Left colon (tissue), 2 donors: ENCODE results near the gene MED16. TPM values are rescaled to one million over a fixed set of nuclear protein-coding genes. Genes with fewer than 3 reads are reported as not detected.

Experiments
- ATAC-seq: fragments of 200-7000 bp; cut with Tn5 transposase; one replicate; pipeline ENCODE4 v1.9.1; 2020; ENCODE audit warnings: mild to moderate bottlenecking, moderate library complexity
- DNase-seq, 2 donors: peaks; one replicate each; pipeline ENCODE4 v3.0.0-alpha.2; 2020
- intact Hi-C, 2 donors: fragments of 100-400 bp; cut with DNase I in 1 of 2; cut with micrococcal nuclease in 1 of 2; formaldehyde crosslinking; loops; one replicate each; pipeline versions ENCODE4 v1.11.2 to v1.14.0; 2022; cut with DNase I, micrococcal nuclease
- total RNA-seq, 2 donors: library from RNA; stranded (reverse); fragmentation: NEBNext Ultra II Directional; extraction: Animal tissue kit (Norgen Biotek cat#: 25700); gene quantifications; one replicate each; pipeline ENCODE4 v1.2.1, GENCODE V29; 2021
- donor health status: DM: no; HTN: no; CAD: no.
- donor health status: DM: yes; HTN: yes; CAD: no.

Gene MED16
- total RNA-seq, 2 donors from 2014 or later, result 63.1 to 70.6 TPM

DNA sequence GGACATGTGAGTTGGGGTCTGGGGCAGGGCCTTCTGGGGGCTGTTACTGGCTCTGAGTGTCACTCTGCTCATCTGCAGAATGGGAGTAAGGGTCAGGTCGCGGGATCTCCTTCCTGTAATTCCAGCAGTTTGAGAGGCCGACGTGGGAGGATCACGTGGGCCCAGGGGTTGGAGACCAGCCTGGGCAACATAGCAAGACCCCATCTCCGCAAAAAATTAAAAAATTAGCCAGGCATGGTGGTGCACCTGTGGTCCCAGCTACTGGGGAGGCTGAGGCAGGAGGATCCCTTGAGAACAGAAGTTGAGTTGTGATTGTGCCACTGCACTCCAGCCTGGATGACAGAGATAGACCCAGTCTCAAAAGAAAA, 36.9 kb upstream of the MED16 start:
- no peak for DNase-seq
- intact Hi-C loops, result no loop called here

DNA sequence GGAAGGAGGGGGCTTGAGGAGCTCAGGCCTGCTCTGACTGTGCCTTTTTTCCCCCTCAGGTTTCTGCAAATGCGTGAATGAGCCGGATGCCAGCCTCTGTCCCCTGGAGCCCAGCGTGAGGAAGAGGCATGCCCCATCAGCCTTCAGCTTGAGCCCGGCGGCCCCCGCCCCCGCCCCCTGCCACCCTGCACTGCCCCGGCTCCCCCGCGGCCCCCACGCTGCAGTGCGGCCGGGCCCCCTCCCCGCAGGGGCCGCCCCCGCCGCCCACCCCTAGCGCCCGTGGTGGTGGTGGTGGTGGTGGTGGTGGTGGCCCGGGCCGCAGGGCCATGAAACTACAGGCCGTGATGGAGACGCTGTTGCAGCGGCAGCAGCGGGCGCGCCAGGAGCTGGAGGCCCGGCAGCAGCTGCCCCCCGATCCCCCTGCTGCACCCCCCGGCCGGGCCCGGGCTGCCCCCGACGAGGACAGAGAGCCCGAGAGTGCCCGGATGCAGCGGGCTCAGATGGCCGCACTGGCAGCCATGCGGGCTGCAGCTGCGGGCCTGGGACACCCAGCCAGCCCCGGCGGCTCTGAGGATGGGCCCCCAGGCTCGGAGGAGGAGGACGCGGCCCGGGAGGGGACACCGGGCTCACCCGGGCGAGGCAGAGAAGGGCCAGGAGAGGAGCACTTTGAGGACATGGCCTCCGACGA, 36.4 kb upstream of the MED16 start:
- intact Hi-C loops, result no loop called here
- no peak for DNase-seq
- ATAC-seq, result no peak

More for the DNA sequence above, 36.9 kb upstream of the MED16 start:
- ATAC-seq, result no peak

DNA sequence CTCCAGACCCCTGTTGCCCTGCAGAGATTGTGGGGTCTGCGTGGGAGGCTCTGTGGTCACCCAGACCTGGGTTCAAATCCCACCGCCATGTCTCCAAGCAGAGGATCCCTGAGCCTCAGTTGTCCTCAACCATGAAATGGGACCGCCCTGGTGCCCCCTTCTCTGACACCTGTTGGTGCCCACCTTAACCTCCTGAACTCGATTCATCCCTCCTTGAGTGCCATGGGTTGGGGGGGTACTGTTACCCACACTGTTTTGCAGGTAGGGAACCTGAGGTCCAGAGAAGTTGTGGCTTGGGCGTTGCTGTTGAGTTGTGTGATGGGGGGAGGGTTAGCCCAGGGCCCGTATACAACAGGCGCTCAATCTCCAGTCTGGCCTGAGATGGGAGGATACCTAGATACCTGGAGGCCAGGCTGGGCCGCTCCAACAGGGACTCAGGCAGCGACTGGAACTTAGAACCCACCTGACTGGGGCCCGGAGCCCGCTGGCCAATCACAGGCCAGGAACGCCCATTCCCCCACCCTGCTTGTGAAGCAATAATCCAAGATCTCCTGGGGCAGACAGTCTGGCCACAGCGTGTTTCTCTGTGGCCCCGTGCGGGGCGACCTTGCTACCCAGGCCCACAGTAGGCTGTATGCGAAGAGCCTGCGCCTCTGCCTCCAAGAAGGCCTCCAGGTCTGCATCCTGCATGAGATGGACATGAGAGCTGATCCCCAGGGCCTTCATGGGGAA, 35.6 kb upstream of the MED16 start:
- no peak for ATAC-seq
- DNase-seq, result no peak
- intact Hi-C loops, result no loop called here

DNA sequence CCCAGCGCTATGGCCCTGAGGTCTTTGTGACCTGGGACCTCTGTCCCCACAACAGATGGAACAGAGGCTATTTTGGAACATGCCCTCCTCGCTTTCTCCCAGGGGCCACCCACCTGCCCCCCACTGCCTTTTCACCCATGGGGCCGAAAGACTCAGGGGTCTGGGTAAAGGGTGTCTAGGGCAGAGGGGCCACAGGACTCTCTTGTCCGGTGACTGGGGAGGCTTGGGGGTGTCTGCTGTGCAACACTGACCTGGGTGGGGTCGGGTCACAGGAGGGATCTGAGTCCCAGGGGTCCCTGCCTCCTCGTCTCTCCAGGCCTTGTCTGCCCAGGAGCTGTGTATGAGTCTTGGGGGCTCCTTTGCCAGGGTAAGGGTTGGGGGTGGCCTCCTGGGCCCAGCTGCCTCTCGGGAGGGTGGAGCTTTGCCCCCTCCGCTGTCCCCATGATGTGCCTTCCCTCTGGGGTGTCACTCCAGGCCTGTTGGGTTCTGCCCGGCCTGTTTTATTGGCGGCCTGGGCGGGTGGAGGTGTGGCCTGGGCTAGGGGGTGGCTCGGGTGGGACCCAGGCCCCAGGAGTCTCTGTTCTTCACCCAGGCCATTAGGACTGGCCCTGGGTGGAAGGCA, 34.9 kb upstream of the MED16 start:
- intact Hi-C loops, result no loop called here
- DNase-seq (no peak), ATAC-seq (no peak)

DNA sequence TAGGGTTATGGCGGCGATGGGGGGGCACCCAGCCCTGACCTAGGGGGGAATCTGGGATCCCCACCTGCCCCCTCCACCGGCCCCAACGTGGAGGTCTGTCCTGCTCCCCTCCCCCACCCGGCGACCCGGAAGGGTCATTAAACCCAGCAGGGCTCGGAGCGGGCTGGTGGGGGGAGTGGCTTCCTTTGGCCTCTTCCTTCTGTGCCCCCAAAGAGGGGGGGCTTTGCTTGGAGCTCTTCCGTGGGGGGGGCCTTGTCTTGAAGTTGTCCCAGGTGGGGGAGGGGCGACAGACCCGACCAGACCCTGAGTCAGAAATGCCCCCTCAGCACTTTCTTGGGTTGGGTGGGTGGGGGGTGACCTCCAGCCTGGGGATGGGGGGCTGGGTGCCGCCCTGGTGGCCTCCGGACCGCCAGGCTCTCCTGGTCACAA, 34.4 kb upstream of the MED16 start:
- ATAC-seq (no peak), DNase-seq (peak in 1 of 2 donors; percentile 55)
- intact Hi-C loops, result no loop called here

DNA sequence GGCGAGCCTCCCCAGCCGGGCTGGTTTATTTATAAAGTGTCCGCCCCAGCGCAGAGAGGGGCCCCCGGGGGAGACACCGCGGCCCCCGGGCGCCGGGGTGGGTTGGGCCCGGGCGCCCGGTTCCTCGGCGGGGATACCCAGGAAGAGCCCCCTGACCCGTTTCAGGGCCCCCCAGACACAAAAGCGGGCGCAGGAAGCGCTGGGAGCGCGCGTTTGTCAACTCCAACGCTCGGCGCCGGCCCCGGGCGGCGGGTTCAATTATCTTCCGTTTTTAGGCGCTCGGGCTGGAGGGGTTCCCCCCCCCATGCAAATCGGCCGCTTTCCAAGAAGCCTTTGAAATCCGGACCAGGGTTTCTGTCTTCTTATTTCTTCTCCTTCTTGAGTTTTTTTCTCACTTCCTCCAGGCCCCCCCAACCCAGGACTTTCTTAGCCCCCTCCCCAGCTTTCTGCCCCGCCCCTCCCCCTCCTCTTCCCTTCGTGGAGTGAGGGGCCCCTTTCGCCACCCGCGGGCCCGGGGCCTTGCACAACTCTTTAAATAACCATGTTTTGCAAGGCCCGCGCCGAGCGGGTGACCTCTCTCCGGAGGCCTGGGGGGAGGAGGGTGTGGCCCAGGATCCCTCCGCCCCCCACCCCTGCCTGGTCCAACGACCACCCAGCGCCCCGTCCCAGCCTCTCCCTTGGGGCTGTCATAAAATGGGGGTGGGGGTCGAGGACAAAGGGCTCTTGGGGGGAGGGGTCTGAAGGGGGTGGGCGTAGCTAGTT, 33.8 kb upstream of the MED16 start:
- peak; percentile 72 to 77 for DNase-seq
- ATAC-seq, result peak; percentile 9
- intact Hi-C loops, result no loop called here

DNA sequence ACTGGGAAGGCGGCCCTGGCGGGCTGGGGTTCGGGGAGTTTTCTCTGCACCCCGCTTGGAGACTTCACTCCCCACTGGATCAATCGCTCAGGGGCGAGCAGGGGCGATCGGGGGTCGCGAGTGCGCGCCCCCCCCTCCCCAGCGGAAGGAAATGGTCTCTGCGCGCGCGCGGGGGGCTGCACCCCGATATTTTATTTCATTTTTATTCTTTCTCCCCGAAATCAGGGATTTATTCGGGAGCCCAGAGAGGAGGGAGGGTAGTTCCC, 33.3 kb upstream of the MED16 start:
- no peak for ATAC-seq
- intact Hi-C loops, result no loop called here
- no peak for DNase-seq

DNA sequence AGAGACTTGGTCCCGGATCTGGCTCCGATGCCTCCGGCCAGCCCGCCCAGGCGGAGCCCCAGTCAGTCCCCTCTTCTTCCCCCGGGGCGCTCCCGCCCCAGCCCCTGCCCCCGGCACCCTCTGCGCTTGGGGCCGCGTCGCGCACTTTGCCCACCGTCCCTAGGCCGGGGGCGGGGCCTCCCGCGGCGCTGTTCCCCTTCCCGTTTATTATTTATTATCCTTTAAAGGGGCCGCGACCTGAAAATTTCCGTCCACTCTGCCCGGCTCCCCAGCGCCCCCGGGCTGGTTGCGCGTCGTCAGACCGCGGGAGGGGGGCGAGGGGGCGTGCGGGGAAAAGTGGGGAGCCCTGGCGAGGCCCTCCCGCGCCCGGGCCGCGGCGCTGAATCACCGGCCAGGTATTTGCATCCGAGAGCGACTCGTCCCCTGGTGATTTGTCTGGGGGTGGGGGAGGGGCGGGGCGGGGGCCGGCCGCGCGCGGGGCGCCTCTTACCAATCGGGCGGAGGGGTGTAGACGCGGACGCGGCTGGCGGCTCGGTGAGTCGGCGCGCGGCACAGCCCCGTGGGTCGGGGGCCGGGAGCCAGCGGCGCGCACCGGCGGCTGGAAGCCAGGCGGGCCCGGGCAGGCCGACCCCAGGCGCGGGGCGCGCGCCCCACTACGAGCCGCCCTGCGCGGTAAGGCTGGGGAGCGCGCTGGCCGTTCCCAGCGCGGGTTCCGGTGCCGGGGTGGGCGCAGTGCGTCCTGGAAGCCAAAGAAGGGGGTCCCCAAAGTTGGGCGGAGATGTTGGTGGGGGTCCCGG, 32.7 kb upstream of the MED16 start, which contains the start of gene ARID3A:
ARID3A (plus strand) TSS at position 510 of the 797 bp plus-strand sequence. CDS start 3,494 bp downstream, outside the sequence.
- DNase-seq (peak; percentile 71 to 83), ATAC-seq (peak; percentile 82)
- intact Hi-C loops, result no loop called here

DNA sequence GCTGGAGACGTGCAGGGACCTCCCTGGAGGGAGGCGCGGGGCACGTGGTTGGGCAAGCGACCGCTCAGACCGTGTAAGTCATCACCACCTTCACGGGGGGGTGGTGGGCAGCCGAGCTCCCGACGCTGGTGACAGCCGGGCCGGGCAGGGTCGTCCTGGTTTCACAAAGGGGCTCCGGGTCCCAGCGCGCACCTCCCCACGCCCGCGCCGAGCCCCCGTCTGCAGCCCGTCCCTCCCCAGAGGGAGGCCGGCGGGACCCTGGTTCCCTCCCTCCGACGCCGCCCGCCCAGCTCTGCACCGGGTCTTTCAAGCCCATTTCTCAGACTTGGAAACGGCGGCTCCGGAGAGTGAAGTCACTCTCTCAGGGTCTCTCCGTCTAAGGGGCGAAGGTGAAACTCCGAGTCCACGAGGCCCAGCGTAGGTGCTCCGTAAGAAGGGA, 32.1 kb upstream of the MED16 start:
- ATAC-seq (peak; percentile 62), DNase-seq (peak; percentile 52 to 62)
- intact Hi-C loops, result no loop called here

DNA sequence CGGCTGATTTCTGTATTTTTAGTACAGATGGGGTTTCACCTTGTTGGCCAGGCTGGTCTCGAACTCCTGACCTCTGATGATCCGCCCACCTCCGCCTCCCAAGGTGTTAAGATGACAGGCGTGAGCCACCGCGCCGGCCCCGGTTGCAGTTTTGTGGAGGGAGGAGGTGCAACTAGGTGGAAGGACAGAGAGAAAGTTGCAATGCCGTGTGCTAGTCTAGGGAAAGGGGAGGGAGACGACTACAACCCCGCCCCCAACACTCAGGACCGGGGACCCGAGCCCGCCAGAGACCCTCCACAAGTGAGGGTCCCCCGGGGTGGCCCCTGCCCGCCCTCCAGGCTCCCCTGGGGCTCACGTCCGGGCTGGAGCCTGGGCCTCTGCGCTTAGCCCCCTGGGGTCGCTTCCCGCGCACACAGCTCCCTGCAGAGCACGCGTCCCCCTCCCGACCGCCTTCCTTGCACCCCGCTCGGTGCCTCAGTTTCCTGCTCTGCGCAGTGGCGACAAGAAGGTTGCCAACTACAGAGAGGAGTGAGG, 31.6 kb upstream of the MED16 start:
- intact Hi-C loops, result loop anchor here (5.0 kb wide), 2 partner anchors 58 to 152 kb away; partner anchors contain the start of gene WDR18 (in 2 of the 2)
- DNase-seq, result peak in 1 of 2 donors; percentile 46
- ATAC-seq, result no peak

DNA sequence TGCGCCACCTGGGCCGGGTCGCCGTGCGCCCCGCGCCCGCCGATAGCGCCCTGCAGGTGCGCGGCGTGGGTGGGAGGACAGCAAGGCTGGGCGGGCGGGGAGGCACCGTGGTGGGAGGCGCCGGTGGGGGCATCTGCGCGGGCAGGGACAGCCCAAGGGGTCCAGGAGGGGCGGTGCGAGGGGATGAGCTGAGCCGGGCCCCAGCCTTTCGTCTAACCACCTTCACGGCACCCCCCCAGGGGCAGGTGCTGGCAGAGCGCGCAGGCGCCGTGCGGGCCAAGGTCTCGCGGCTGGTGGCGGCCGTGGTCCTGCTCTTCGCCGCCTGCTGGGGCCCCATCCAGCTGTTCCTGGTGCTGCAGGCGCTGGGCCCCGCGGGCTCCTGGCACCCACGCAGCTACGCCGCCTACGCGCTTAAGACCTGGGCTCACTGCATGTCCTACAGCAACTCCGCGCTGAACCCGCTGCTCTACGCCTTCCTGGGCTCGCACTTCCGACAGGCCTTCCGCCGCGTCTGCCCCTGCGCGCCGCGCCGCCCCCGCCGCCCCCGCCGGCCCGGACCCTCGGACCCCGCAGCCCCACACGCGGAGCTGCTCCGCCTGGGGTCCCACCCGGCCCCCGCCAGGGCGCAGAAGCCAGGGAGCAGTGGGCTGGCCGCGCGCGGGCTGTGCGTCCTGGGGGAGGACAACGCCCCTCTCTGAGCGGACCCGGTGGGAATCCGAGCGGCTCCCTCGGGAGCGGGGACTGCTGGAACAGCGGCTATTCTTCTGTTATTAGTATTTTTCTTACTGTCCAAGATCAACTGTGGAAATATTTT, 27.3 kb upstream of the MED16 start:
- DNase-seq (peak in 1 of 2 donors; percentile 36), ATAC-seq (peak; percentile 12)
- intact Hi-C loops, result loop anchor here (2.0 to 5.0 kb wide), 3 partner anchors 57 to 148 kb away; partner anchors contain the start of gene WDR18 (in 2 of the 2)

DNA sequence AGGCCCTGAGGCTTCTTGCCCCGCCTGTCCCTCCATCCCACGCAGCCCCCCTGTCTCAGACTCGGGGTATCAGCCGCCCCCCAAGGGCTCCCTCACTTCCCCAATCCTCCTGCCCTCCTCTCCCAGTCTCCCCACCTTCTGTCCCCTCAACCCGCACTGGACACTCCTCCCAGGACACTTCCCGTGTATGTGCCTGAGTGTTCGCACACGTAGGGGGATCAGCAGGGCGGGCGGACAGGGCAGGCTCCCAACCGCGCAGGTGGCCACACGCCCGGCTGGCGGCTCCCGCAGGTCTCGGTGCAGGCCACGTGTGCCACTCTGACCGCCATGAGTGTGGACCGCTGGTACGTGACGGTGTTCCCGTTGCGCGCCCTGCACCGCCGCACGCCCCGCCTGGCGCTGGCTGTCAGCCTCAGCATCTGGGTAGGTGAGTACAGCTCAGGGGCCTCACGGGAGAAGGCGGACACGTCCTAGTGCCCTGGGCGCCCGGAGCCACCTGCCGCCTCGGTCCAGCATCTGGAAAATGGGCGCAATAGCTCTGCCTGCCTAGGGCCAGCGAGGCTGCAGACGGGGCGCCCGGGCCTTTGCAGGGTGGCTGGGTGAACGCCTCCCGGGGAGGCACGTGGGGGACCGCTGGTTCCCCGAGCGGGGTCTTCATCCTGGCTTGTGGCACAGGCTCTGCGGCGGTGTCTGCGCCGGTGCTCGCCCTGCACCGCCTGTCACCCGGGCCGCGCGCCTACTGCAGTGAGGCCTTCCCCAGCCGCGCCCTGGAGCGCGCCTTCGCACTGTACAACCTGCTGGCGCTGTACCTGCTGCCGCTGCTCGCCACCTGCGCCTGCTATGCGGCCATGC, 26.4 kb upstream of the MED16 start:
- peak; percentile 60 for ATAC-seq
- intact Hi-C loops, result loop anchor here (2.0 to 5.0 kb wide), 4 partner anchors 57 to 147 kb away; partner anchors contain the start of gene WDR18 (in 2 of the 2)
- DNase-seq, result peak in 1 of 2 donors; percentile 60

DNA sequence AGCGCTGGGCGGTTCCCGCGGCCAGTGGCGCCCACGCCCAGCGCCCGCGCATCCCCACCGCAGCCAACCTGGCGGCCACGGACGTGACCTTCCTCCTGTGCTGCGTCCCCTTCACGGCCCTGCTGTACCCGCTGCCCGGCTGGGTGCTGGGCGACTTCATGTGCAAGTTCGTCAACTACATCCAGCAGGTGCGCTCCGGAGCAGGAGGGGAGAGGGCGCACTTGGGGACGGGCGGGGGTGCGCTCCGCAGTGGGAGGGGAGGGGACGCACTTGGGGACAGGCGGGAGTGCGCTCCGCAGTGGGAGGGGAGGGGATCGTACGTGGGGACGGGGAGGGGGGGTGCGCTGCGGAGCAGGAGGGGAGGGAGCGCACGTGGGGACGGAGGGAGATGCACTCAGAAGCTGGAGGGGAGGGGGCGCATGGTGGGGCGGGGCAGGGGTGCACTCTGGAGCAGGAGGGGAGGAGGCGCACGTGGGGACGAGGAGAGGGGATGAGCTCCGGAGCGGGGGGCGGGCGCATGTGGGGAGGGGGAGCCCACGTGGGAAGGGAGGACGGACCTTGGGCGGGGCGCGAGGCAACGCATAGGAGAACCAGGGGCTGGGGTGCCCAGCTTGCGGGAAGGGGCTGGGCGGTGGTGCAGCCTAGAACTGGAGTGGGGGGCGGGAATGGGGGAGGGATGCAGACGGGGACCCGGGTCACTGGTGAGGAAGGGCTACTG, 25.7 kb upstream of the MED16 start:
- ATAC-seq, result no peak
- intact Hi-C loops, result loop anchor here in 1 of 2 donors (5.0 kb wide), 1 partner anchor 56 kb away; no protein-coding TSS in a partner anchor

DNA sequence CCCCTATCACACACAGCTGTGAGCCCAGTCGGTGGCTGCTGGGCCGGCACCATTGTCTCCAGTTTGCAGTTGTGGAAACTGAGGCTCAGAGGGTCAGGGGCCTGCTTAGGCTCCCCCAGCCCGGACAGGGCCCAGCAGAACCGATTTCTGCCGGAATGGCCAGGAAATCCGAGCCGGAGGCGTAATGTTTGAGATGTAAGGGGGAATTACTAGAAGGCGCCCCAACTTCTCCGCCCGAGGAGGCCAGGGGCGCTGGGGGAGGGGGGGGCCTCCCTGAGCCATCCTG, 25.1 kb upstream of the MED16 start:
- intact Hi-C loops, result loop anchor here in 1 of 2 donors (5.0 kb wide), 1 partner anchor 56 kb away; no protein-coding TSS in a partner anchor
- ATAC-seq (no peak), DNase-seq (no peak)

More for the DNA sequence above, 25.7 kb upstream of the MED16 start:
- peak in 1 of 2 donors; percentile 30 for DNase-seq

DNA sequence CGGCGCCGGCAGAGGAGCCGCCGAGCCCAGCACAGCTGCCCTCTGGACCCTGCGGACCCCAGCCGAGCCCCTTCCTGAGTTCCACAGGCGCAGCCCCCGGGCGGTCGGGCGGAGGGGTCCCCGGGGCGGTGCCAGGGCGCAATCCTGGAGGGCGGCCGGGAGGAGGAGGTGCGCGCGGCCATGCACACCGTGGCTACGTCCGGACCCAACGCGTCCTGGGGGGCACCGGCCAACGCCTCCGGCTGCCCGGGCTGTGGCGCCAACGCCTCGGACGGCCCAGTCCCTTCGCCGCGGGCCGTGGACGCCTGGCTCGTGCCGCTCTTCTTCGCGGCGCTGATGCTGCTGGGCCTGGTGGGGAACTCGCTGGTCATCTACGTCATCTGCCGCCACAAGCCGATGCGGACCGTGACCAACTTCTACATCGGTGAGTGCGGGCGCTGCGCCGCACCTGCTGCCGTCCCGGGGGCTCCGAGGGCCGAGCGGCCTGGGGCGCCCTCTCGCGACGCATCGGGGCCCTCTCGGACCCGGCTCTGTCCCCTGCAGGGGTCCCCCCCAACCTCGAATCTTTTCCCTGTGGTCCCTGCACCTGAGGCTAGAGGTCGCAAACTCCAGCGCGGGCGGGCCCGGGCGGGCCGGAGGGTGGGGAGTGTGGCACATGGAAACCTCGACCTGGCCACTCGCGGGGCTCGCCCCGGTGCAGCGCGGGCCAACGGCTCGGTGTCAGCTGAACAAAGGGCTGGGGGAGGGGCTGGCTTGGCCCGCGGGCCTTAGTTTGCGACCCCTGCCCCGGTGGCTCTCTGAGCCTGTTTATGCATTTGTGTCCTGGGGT, 24.6 kb upstream of the MED16 start, which contains the start of gene KISS1R:
KISS1R (plus strand) TSS at position 11 of the 829 bp plus-strand sequence; CDS start at position 181, 170 bp downstream.
- DNase-seq (peak; percentile 29 to 53), ATAC-seq (peak; percentile 17)
- intact Hi-C loops, result loop anchor here in 1 of 2 donors (5.0 kb wide), 1 partner anchor 55 kb away; no protein-coding TSS in a partner anchor
